ENCODE data around the gene ZNF488.

Gene ZNF488

DNA sequence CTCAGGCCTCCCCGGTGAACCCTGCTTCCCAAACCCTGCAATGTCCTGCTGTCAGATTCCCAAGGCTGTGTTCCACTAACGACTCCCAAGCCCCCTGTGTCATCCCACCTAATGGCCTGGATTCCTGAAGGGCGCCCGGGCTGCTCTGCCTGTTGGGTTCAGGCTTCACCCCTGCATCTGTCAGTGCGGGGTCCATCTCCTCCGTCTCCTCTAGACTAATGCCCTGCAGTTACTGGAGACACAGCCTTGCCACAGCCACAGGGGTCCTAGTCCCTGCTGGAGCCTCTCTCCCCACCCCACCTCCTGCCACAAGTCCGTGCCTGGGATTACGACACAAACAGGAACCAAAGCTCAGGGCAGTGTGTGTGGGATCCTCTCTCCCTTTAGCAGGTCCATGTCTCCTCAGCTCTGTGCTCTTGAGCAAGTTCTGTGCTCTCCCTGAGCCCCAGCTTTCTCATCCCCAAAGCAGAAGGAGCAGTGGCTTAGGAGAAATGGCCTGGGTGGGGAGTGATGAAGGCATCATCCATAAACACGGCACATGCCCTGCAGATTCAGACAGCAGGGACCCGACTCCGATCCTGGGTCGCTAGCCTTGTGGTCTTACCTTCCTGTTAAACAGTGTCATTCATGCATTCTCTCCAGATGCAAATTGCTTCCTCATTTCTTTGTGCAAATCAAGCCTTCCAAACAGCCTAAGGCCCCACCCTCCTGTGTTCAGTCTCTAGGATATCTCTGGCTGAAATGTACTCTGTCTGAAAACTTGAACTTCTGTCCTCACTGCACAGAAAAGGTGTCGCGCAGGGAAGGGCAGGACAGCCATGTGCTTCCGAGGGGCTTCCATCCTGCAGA lies 44.1 kb downstream of the ZNF488 start:
- H3K36me3 Mint-ChIP-seq, result no peaks in the 10 kb centered on the region
- no peaks in the 10 kb centered on the region for H3K4me1 Mint-ChIP-seq
- H3K27ac Mint-ChIP-seq, result no peak overlapping the region
- no peaks in the 10 kb centered on the region for H3K9me3 Mint-ChIP-seq
- H3K27me3 Mint-ChIP-seq, result peaks cover 6% of the 10 kb centered on the region
- no peak overlapping the region for H3K4me3 Mint-ChIP-seq

- H3K27me3 Mint-ChIP-seq, result peaks cover 8% of the 10 kb centered on the region
- H3K4me1 Mint-ChIP-seq, result no peaks in the 10 kb centered on the region
- H3K27ac Mint-ChIP-seq, result no peak overlapping the region
- no peaks in the 10 kb centered on the region for H3K9me3 Mint-ChIP-seq
- no peak overlapping the region for H3K4me3 Mint-ChIP-seq
- no peaks in the 10 kb centered on the region for H3K36me3 Mint-ChIP-seq
Observed at GRCh38 chr10:47339186-47339735, 44.8 kb downstream of the ZNF488 start.

GRCh38 chr10:47337310-47337709 lies 46.8 kb downstream of the ZNF488 start:
- Mint-ChIP-seq H3K4me3 (no peak overlapping the region), H3K4me1 (no peaks in the 10 kb centered on the region), H3K36me3 (no peaks in the 10 kb centered on the region), H3K27ac (no peak overlapping the region), H3K27me3 (peaks cover 8% of the 10 kb centered on the region), H3K9me3 (no peaks in the 10 kb centered on the region)

- Mint-ChIP-seq H3K27ac (no peak overlapping the region), H3K9me3 (no peaks in the 10 kb centered on the region), H3K4me1 (no peaks in the 10 kb centered on the region), H3K4me3 (no peak overlapping the region), H3K27me3 (peaks cover 8% of the 10 kb centered on the region), H3K36me3 (no peaks in the 10 kb centered on the region)
Observed at GRCh38 chr10:47336387-47337134, 47.5 kb downstream of the ZNF488 start.

DNA sequence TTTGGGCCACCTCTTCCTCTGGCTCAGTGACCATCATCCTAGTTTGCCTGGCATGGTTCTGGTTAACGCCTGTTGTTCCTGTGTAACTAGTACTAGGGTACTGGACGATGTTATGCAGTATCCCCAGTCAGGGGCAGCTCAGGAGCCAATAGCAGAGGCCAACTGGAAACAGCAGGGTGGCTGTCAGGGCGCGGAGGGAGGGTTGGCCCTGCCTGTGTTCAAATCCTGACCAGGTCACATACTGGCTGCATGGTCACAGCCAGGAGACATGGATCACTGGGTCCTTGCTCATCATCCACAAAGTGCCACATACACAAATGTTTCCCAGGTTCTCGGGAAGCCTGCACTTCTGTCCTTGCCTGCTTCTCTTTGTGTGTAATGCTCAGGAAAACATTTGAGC lies 48.2 kb downstream of the ZNF488 start:
- Mint-ChIP-seq H3K36me3 (no peaks in the 10 kb centered on the region), H3K4me1 (no peaks in the 10 kb centered on the region), H3K27me3 (peaks cover 8% of the 10 kb centered on the region), H3K9me3 (no peaks in the 10 kb centered on the region), H3K27ac (no peak overlapping the region), H3K4me3 (no peak overlapping the region)

DNA sequence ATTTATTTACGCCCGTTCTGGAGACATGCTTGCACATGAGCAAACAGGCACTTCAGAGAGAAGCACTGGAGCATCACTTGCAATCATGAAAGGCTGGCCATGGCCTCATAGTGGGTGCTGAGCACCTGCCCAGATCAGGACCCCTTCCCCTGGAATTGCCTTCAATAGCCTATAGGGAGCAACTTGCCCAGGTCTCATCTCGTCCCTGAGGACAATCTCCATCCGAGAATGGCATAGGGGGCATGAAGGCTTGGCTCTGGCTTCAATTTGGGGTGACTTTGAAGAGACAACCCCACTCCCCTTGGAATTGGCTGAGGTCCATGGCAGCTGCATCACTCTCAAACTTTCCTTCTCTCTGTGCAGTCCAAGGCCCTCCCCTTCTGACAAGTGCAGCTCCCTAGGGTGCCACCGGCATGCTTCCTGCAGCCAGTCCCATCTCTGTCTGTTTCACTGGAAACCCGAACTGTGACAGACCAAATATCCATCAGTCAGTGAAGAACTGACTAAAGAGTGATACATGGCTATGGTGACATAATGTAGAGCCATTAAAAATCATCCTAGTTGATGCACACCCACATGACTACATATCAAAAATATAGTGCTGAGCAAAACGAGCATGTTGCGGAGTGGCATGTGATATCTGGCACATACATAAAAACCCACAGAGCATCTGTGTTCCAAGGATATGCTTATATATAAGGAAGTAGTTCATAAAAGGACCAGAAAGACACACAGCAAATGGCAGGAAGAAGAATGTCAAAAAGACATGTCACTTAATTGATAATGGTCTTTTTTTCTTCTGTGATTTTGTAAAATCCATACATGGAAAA lies 49.4 kb downstream of the ZNF488 start:
- no peaks in the 10 kb centered on the region for H3K9me3 Mint-ChIP-seq
- H3K27ac Mint-ChIP-seq, result no peak overlapping the region
- H3K4me3 Mint-ChIP-seq, result no peak overlapping the region
- no peaks in the 10 kb centered on the region for H3K4me1 Mint-ChIP-seq
- H3K27me3 Mint-ChIP-seq, result peaks cover 3% of the 10 kb centered on the region
- H3K36me3 Mint-ChIP-seq, result no peaks in the 10 kb centered on the region

DNA sequence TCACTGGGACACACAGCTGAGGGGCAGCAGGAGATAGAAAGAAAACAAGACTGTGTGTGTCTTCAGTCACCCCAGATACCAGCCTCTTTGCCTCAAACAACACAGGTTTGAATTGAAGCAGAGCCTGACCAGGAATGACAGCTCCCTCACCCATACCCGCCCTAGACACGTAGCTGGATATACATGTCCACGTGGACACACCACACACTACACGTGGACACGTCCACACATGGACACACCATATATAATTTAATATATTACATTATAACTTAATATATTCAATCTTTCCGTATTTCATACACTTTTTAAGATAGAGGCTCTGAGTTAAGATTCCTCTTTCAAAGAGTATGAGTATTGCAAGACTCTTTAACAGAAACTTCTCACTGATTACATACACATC lies 50.6 kb downstream of the ZNF488 start:
- Mint-ChIP-seq H3K4me1 (no peaks in the 10 kb centered on the region), H3K36me3 (no peaks in the 10 kb centered on the region), H3K27ac (no peak overlapping the region), H3K9me3 (no peaks in the 10 kb centered on the region), H3K27me3 (peaks cover 3% of the 10 kb centered on the region), H3K4me3 (no peak overlapping the region)

DNA sequence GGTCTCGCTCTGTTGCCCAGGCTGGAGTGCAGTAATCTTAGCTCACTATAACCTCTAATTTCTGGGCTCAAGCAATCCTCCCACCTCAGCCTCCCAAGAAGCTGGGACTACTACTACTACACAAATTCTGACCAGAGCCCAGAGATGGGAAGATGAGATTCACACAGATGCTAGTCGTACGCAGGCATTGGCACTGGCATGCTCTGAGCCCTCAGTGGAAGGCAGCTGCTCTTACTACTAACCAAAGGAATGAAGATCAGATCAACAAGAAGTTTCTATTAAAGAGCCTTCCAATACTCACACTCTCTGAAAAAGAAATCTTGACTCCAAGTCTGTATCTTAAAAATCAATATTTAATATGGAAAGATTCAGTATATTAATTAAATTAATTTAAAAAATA lies 51.1 kb downstream of the ZNF488 start:
- H3K4me3 Mint-ChIP-seq, result no peak overlapping the region
- H3K36me3 Mint-ChIP-seq, result no peaks in the 10 kb centered on the region
- no peak overlapping the region for H3K27ac Mint-ChIP-seq
- no peaks in the 10 kb centered on the region for H3K4me1 Mint-ChIP-seq
- H3K9me3 Mint-ChIP-seq, result no peaks in the 10 kb centered on the region
- peaks cover 3% of the 10 kb centered on the region for H3K27me3 Mint-ChIP-seq

- no peaks in the 10 kb centered on the region for H3K4me1 Mint-ChIP-seq
Observed at GRCh38 chr10:47332371-47332770, 51.7 kb downstream of the ZNF488 start.

DNA sequence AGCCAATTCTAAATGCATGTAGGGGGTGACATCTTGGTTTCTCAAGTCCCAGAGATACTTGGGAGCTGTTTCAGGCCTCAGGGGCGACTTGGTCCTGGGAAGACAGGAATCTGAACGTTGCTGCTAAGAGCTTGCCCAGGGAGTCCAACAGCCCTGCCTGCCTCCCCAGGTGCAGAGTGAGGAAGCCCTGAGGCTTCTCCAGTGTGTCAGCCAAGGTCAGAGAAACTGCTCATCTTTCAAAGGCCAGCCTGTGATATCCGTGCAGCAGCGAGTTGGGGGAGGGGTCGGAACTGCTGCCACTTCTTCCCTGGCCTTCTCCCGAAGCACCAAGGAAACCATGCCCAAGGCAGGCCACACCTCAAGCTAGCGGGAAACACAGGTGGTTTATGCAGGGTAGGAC lies 52.1 kb downstream of the ZNF488 start:
- Mint-ChIP-seq H3K9me3 (no peaks in the 10 kb centered on the region), H3K27me3 (peaks cover 3% of the 10 kb centered on the region), H3K4me1 (no peaks in the 10 kb centered on the region), H3K36me3 (no peaks in the 10 kb centered on the region), H3K27ac (no peak overlapping the region), H3K4me3 (no peak overlapping the region)

More at GRCh38 chr10:47332371-47332770, 51.7 kb downstream of the ZNF488 start:
- H3K9me3 Mint-ChIP-seq, result no peaks in the 10 kb centered on the region
- H3K27ac Mint-ChIP-seq, result no peak overlapping the region
- H3K4me3 Mint-ChIP-seq, result no peak overlapping the region
- H3K27me3 Mint-ChIP-seq, result peaks cover 3% of the 10 kb centered on the region
- no peaks in the 10 kb centered on the region for H3K36me3 Mint-ChIP-seq

DNA sequence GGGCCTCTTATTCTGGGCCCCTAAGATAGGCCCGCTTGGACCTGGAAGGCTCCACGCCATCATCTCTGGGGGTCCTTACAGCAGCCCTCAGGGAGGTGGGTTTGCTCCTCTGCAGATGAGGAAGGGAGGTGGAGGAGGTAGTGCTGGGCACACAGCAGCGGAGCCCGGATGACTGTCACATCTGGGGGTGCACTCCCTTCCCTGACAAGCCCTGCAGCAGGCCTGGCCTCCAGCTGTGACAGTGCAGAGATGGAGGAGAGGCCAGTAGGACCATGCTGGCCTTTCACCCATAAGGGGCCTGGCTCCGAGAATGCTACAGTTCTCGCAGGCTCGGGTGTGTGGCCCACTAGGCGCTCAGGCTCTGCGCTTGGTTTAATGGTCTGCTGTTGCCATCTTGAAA lies 52.6 kb downstream of the ZNF488 start:
- Mint-ChIP-seq H3K4me1 (no peaks in the 10 kb centered on the region), H3K36me3 (no peaks in the 10 kb centered on the region), H3K9me3 (no peaks in the 10 kb centered on the region), H3K27me3 (peaks cover 3% of the 10 kb centered on the region), H3K4me3 (no peak overlapping the region), H3K27ac (no peak overlapping the region)

DNA sequence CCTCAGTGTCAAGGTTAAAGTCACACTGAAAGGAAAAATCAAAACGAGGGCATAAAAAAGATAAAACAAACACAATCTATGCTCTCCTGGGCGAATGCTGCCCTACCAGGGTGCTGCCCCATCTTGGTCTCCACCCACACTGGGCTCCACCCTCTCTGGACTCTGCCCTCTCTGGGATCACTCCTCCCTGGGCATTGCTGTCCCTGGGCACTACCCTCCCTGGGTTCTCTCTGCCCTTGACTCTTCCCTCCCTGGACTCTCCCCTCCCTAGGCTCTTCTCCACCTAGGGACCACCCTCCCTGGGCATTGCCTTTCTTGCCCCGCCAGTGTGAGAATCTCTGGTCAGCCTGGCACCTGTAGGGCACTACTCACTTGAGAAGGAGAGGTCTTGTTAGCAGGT lies 53.3 kb downstream of the ZNF488 start:
- H3K36me3 Mint-ChIP-seq, result no peaks in the 10 kb centered on the region
- H3K4me1 Mint-ChIP-seq, result no peaks in the 10 kb centered on the region
- no peak overlapping the region for H3K4me3 Mint-ChIP-seq
- peaks cover 2% of the 10 kb centered on the region for H3K27me3 Mint-ChIP-seq
- H3K9me3 Mint-ChIP-seq, result no peaks in the 10 kb centered on the region
- H3K27ac Mint-ChIP-seq, result no peak overlapping the region

GRCh38 chr10:47330366-47330765 lies 53.7 kb downstream of the ZNF488 start:
- no peaks in the 10 kb centered on the region for H3K36me3 Mint-ChIP-seq
- no peak overlapping the region for H3K4me3 Mint-ChIP-seq
- no peaks in the 10 kb centered on the region for H3K4me1 Mint-ChIP-seq
- H3K27ac Mint-ChIP-seq, result no peak overlapping the region
- peaks cover 2% of the 10 kb centered on the region for H3K27me3 Mint-ChIP-seq
- no peaks in the 10 kb centered on the region for H3K9me3 Mint-ChIP-seq

DNA sequence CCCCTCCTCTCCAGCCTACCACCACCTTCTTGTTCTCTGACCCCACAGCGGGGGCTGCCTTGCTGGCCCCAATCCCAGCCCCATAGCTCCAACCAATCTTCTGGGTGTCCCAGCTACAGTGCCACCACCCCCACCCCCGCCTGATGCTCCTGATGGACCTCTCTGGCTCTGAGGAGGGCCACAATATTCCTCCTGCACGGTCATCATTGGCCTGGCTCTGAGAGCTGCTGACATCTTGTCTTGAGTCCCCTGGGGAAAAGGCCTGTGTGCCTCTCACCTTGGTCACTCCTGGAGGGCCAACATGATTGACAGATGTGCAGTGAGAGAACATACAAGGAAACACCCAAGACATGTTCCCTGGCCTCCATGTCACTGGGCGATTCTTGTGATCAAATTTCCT lies 54.2 kb downstream of the ZNF488 start:
- Mint-ChIP-seq H3K27me3 (peaks cover 2% of the 10 kb centered on the region), H3K4me1 (no peaks in the 10 kb centered on the region), H3K36me3 (no peaks in the 10 kb centered on the region), H3K9me3 (no peaks in the 10 kb centered on the region), H3K4me3 (no peak overlapping the region), H3K27ac (no peak overlapping the region)

GRCh38 chr10:47326927-47327330 lies 57.2 kb downstream of the ZNF488 start:
- H3K27ac Mint-ChIP-seq, result no peak overlapping the region
- H3K4me3 Mint-ChIP-seq, result no peak overlapping the region
- no peaks in the 10 kb centered on the region for H3K4me1 Mint-ChIP-seq
- H3K36me3 Mint-ChIP-seq, result no peaks in the 10 kb centered on the region
- no peaks in the 10 kb centered on the region for H3K27me3 Mint-ChIP-seq
- H3K9me3 Mint-ChIP-seq, result no peaks in the 10 kb centered on the region

Data from activated naive CD4-positive, alpha-beta T cell treated with anti-CD3 and anti-CD28 coated beads, Interleukin-2, amount 50 U/mL, for 24 hours (primary cell).